H9 (cell line): ENCODE results near the gene MRPS15. TPM values are rescaled to one million over a fixed set of nuclear protein-coding genes. Genes with fewer than 3 reads are reported as not detected.

Source experiments
- DNase-seq: peaks from one replicate; pipeline ENCODE4 v3.0.0-alpha.2; 2017
- H2AFZ ChIP-seq: one replicate; pipeline ENCODE4 v1.6.1; 2013; ENCODE audit warnings: mild to moderate bottlenecking, low read length, control low read depth, moderate library complexity
- H2AK5ac ChIP-seq: 2 replicates; pipeline ENCODE4 v1.6.1; 2013; ENCODE audit warnings: low read length, control low read depth, mixed read lengths; ENCODE audit not compliant: insufficient read length
- H2BK120ac ChIP-seq: one replicate; pipeline ENCODE4 v1.6.1; 2013; ENCODE audit warnings: low read depth, mild to moderate bottlenecking, low read length, control low read depth, inconsistent platforms; ENCODE audit not compliant: poor library complexity, severe bottlenecking
- H2BK12ac ChIP-seq: 2 replicates; pipeline ENCODE4 v1.6.1; 2013; ENCODE audit warnings: low read length, control low read depth, mixed read lengths, low read depth; ENCODE audit not compliant: insufficient read length
- H2BK15ac ChIP-seq: 2 replicates; pipeline ENCODE4 v1.6.1; 2013; ENCODE audit warnings: low read depth, low read length, control low read depth
- H2BK20ac ChIP-seq: one replicate; pipeline ENCODE4 v1.6.1; 2013; ENCODE audit warnings: low read depth, mild to moderate bottlenecking, low read length, control low read depth, inconsistent platforms; ENCODE audit not compliant: poor library complexity, severe bottlenecking
- H2BK5ac ChIP-seq: 2 replicates; pipeline ENCODE4 v1.6.1; 2013; ENCODE audit warnings: low read length, control low read depth, mixed read lengths; ENCODE audit not compliant: insufficient read length
- H3K14ac ChIP-seq: 2 replicates; pipeline ENCODE4 v1.6.1; 2013; ENCODE audit warnings: low read length, control low read depth; ENCODE audit not compliant: insufficient read depth
- H3K18ac ChIP-seq: 2 replicates; pipeline ENCODE4 v1.6.1; 2013; ENCODE audit warnings: low read depth, mild to moderate bottlenecking, mixed read lengths, low read length, control low read depth; ENCODE audit not compliant: insufficient read length
- H3K23ac ChIP-seq: 2 replicates; pipeline ENCODE4 v1.6.1; 2013; ENCODE audit warnings: low read length, control low read depth, mixed read lengths, low read depth; ENCODE audit not compliant: insufficient read length
- H3K23me2 ChIP-seq: 2 replicates; pipeline ENCODE4 v1.6.1; 2013; ENCODE audit warnings: low read depth, mild to moderate bottlenecking, mixed read lengths, low read length, control low read depth; ENCODE audit not compliant: insufficient read length, poor library complexity, severe bottlenecking
- H3K27ac ChIP-seq: 2 replicates; pipeline ENCODE4 v1.5.1; 2013; ENCODE audit warnings: low read length, control low read depth, mixed read lengths, low read depth; ENCODE audit not compliant: insufficient read length
- H3K27me3 ChIP-seq: 2 replicates; pipeline ENCODE4 v1.6.1; 2013; ENCODE audit warnings: low read length, control low read depth, inconsistent platforms; ENCODE audit not compliant: insufficient read depth
- H3K4ac ChIP-seq: 2 replicates; pipeline ENCODE4 v1.6.1; 2013; ENCODE audit warnings: low read depth, mild to moderate bottlenecking, control low read depth, inconsistent platforms, low read length, moderate library complexity
- H3K4me1 ChIP-seq: 2 replicates; pipeline ENCODE4 v1.6.1; 2013; ENCODE audit warnings: low read length, control low read depth, inconsistent platforms; ENCODE audit not compliant: insufficient read depth
- H3K4me2 ChIP-seq: 2 replicates; pipeline ENCODE4 v1.6.1; 2013; ENCODE audit warnings: low read length, control low read depth, mixed read lengths; ENCODE audit not compliant: insufficient read length, insufficient read depth
- H3K56ac ChIP-seq: 2 replicates; pipeline ENCODE4 v1.6.1; 2013; ENCODE audit warnings: low read depth, mild to moderate bottlenecking, mixed read lengths, low read length, control low read depth; ENCODE audit not compliant: insufficient read length
- H3K79me1 ChIP-seq: 2 replicates; pipeline ENCODE4 v1.6.1; 2013; ENCODE audit warnings: low read depth, mild to moderate bottlenecking, moderate library complexity, low read length, control low read depth, inconsistent platforms; ENCODE audit not compliant: insufficient read depth, poor library complexity, severe bottlenecking
- H3K79me2 ChIP-seq: 2 replicates; pipeline ENCODE4 v1.6.1; 2013; ENCODE audit warnings: low read length, control low read depth, inconsistent platforms; ENCODE audit not compliant: insufficient read depth
- H3K9ac ChIP-seq: 2 replicates; pipeline ENCODE4 v1.6.1; 2013; ENCODE audit warnings: low read length, control low read depth, mixed read lengths; ENCODE audit not compliant: insufficient read length; ENCODE audit errors: extremely low read depth
- H3K9me3 ChIP-seq: one replicate; pipeline ENCODE4 v1.6.1; 2013; ENCODE audit warnings: low read depth, low read length, inconsistent platforms; ENCODE audit not compliant: control insufficient read depth
- H3T11ph ChIP-seq: one replicate; pipeline ENCODE4 v1.6.1; 2013; ENCODE audit warnings: mild to moderate bottlenecking, low read length, control low read depth, inconsistent platforms
- H4K20me1 ChIP-seq: one replicate; pipeline ENCODE4 v1.6.1; 2013; ENCODE audit not compliant: control insufficient read depth, insufficient read length, insufficient read depth
- H4K5ac ChIP-seq: 2 replicates; pipeline ENCODE4 v1.6.1; 2013; ENCODE audit warnings: low read depth, mild to moderate bottlenecking, mixed read lengths, low read length, control low read depth; ENCODE audit not compliant: insufficient read length
- H4K8ac ChIP-seq: replicated peaks from 2 replicates; pipeline ENCODE4 v1.6.1; 2013; ENCODE audit warnings: low read length, control low read depth, mixed read lengths, low read depth; ENCODE audit not compliant: insufficient read length
- H4K91ac ChIP-seq: 2 replicates; pipeline ENCODE4 v1.6.1; 2013; ENCODE audit warnings: low read depth, mild to moderate bottlenecking, moderate library complexity, mixed read lengths, low read length, control low read depth; ENCODE audit not compliant: insufficient read length
- H3K27ac Mint-ChIP-seq, 3 experiments: 2 replicates in 2 of 3; 3 replicates in 1 of 3; pipeline ENCODE4 v1.8.0; 2020 to 2021; ENCODE audit warnings: mixed read lengths in 3 of 3, mild to moderate bottlenecking in 1 of 3, moderate library complexity in 1 of 3
- H3K27me3 Mint-ChIP-seq: 2 replicates; pipeline ENCODE4 v1.8.0; 2021; ENCODE audit warnings: low read depth, mild to moderate bottlenecking, moderate library complexity, mixed read lengths
- H3K36me3 Mint-ChIP-seq, 3 experiments: 2 replicates in 2 of 3; 3 replicates in 1 of 3; pipeline ENCODE4 v1.8.0; 2020 to 2021; ENCODE audit warnings: low read depth in 3 of 3, mixed read lengths in 3 of 3; ENCODE audit not compliant: insufficient read depth in 1 of 3
- H3K4me1 Mint-ChIP-seq, 2 experiments: 2 replicates each; pipeline ENCODE4 v1.8.0; 2020; ENCODE audit warnings: mixed read lengths in 2 of 2
- H3K4me3 Mint-ChIP-seq, 2 experiments: 2 replicates in 1 of 2; 3 replicates in 1 of 2; pipeline ENCODE4 v1.8.0; 2020 to 2021; ENCODE audit warnings: mild to moderate bottlenecking in 2 of 2, mixed read lengths in 2 of 2, moderate library complexity in 1 of 2
- H3K9me3 Mint-ChIP-seq, 2 experiments: 2 replicates in 1 of 2; 3 replicates in 1 of 2; pipeline ENCODE4 v1.8.0; 2020; ENCODE audit warnings: mild to moderate bottlenecking in 2 of 2, mixed read lengths in 2 of 2, moderate library complexity in 1 of 2
- CTCF ChIP-seq: fragments of 200-600 bp; sonication (generic); conservative IDR thresholded peaks from 3 replicates; pipeline ENCODE4 v1.8.0; 2021; ENCODE audit warnings: antibody characterized with exemption, mild to moderate bottlenecking
- WGBS: extraction: QIAGEN DNeasy Blood & Tissue Kit; methylation state at CpG from one replicate; pipeline ENCODE4 v1.1.7; 2013; ENCODE audit warnings: missing lambda C conversion rate, low lambda C conversion rate, mixed read lengths; ENCODE audit not compliant: insufficient read length; ENCODE audit errors: extremely low coverage; 5-methylcytosine and 5-hydroxymethylcytosine counted together
- total RNA-seq: library from RNA; stranded (reverse); gene quantifications from 2 replicates; pipeline ENCODE4 v1.2.1, GENCODE V29; 2021

The MRPS15 gene
- total RNA-seq, 1 experiment from 2014 or later, result 111 TPM

GRCh38 chr1:36443297-36443696, 20.9 kb downstream of the MRPS15 start:
- Histone ChIP-seq H2BK120ac (no peak overlapping the region), H2BK15ac (no peak overlapping the region), H3K9ac (no peak overlapping the region), H3K27me3 (no peaks in the 10 kb centered on the region), H2BK5ac (no peak overlapping the region), H3K79me2 (no peaks in the 10 kb centered on the region), H4K8ac (no peak overlapping the region), H3T11ph (no peak overlapping the region), H3K23ac (no peak overlapping the region), H4K5ac (no peak overlapping the region), H3K18ac (no peak overlapping the region), H3K56ac (no peak overlapping the region), H3K9me3 (no peaks in the 10 kb centered on the region), H3K4ac (no peak overlapping the region), H4K91ac (no peak overlapping the region), H3K79me1 (no peaks in the 10 kb centered on the region), H3K27ac (no peak overlapping the region), H2AFZ (no peak overlapping the region), H3K23me2 (no peaks in the 10 kb centered on the region), H2BK12ac (no peak overlapping the region), H3K14ac (no peak overlapping the region), H2BK20ac (no peak overlapping the region), H2AK5ac (no peak overlapping the region), H3K4me2 (no peak overlapping the region), H3K4me1 (no peaks in the 10 kb centered on the region), H4K20me1 (no peaks in the 10 kb centered on the region)
- no CpG with 5 or more reads among the region's 2 CpGs for WGBS
- H3K9me3 Mint-ChIP-seq, result no peaks in the 10 kb centered on the region
- no peak overlapping the region for H3K27ac Mint-ChIP-seq
- H3K4me1 Mint-ChIP-seq, result peaks cover 14 to 16% of the 10 kb centered on the region in 2 experiments
- no peaks in the 10 kb centered on the region for H3K27me3 Mint-ChIP-seq
- no peak overlapping the region for H3K4me3 Mint-ChIP-seq
- H3K36me3 Mint-ChIP-seq, result no peaks in the 10 kb centered on the region
- TF ChIP-seq CTCF, result no peak
- DNase-seq, result no peak
